GM12865 (cell line): ENCODE results near the gene SLC25A4.
"Not testable (repeated sequence)": the region's sequence is repeated elsewhere in the genome, so short reads cannot be mapped to it uniquely, and the experiment has no call there.

Experiments used
- DNase-seq: peaks from one replicate; pipeline ENCODE4 v3.0.0; 2010; ENCODE audit warnings: low read depth
- H3K4me3 ChIP-seq: 2 replicates; pipeline ENCODE4 v1.5.1; 2011; ENCODE audit warnings: mild to moderate bottlenecking, low read depth, low read length, control low read depth
- CTCF ChIP-seq: IDR thresholded peaks from 2 replicates; pipeline ENCODE4 v1.5.1; 2011; ENCODE audit warnings: low read length, control low read depth, low read depth, inconsistent platforms; ENCODE audit not compliant: insufficient read depth; ENCODE audit errors: missing control alignments

The SLC25A4 gene

GRCh38 chr4:185100423-185100822 is 42.6 kb upstream of the SLC25A4 start:
- no peak for TF ChIP-seq CTCF
- H3K4me3 ChIP-seq: no peak overlapping the region
- DNase-seq: no peak

- TF ChIP-seq CTCF: no peak
- no peak overlapping the region for H3K4me3 ChIP-seq
- DNase-seq: no peak
Observed at GRCh38 chr4:185101354-185101890, 41.6 kb upstream of the SLC25A4 start.

- no peak overlapping the region for H3K4me3 ChIP-seq
Observed at GRCh38 chr4:185104733-185105132, 38.3 kb upstream of the SLC25A4 start.

GRCh38 chr4:185106353-185106752 is 36.7 kb upstream of the SLC25A4 start:
- no peak for TF ChIP-seq CTCF
- no peak for DNase-seq
- H3K4me3 ChIP-seq: no peak overlapping the region

More at GRCh38 chr4:185104733-185105132, 38.3 kb upstream of the SLC25A4 start:
- no peak for DNase-seq
- TF ChIP-seq CTCF: no peak

- DNase-seq, H3K4me3 ChIP-seq: not testable (repeated sequence)
Observed at GRCh38 chr4:185107574-185107973, 35.5 kb upstream of the SLC25A4 start.

GRCh38 chr4:185108185-185108584 is 34.9 kb upstream of the SLC25A4 start:
- no peak for TF ChIP-seq CTCF
- no peak overlapping the region for H3K4me3 ChIP-seq
- DNase-seq: no peak

- no peak overlapping the region for H3K4me3 ChIP-seq
- TF ChIP-seq CTCF: no peak
- DNase-seq: no peak
Observed at GRCh38 chr4:185108669-185109068, 34.4 kb upstream of the SLC25A4 start.
